Left lung (tissue), 10 donors: ENCODE measurements around the gene TSPEAR. TPM values are rescaled to one million over a fixed set of nuclear protein-coding genes. Genes with fewer than 3 reads are reported as not detected.

ENCODE experiments used
- ATAC-seq: fragments of 200-7000 bp; cut with Tn5 transposase; one replicate; pipeline ENCODE4 v1.9.1; 2020; ENCODE audit warnings: moderate library complexity
- DNase-seq, 4 donors: peaks; one replicate each; pipeline ENCODE4 v3.0.0-alpha.2; 2013 to 2020
- H3K27ac ChIP-seq, 2 donors: fragments of 200-600 bp; sonication (generic) in 1 of 2; one replicate each; pipeline versions ENCODE4 v1.5.0 to v1.8.0; 2020 to 2021
- H3K27me3 ChIP-seq, 2 donors: fragments of 200-600 bp; sonication (generic) in 1 of 2; one replicate each; pipeline versions ENCODE4 v1.5.0 to v1.8.0; 2020 to 2021
- H3K36me3 ChIP-seq, 2 donors: fragments of 200-600 bp; sonication (generic) in 1 of 2; one replicate each; pipeline versions ENCODE4 v1.5.0 to v1.8.0; 2020 to 2021
- H3K4me1 ChIP-seq, 2 donors: fragments of 200-600 bp; one replicate each; pipeline ENCODE4 v1.8.0; 2021
- H3K4me3 ChIP-seq, 2 donors: fragments of 200-600 bp; sonication (generic) in 1 of 2; one replicate each; pipeline versions ENCODE4 v1.5.0 to v1.8.0; 2020 to 2021; ENCODE audit warnings: mild to moderate bottlenecking in 1 of 2
- H3K9me3 ChIP-seq, 2 donors: fragments of 200-600 bp; sonication (generic) in 1 of 2; one replicate each; pipeline versions ENCODE4 v1.5.0 to v1.8.0; 2020 to 2021
- intact Hi-C, 2 donors: fragments of 100-400 bp; cut with DNase I; formaldehyde crosslinking; loops; one replicate each; pipeline versions ENCODE4 v1.11.2 to v1.14.2; 2022
- polyA plus RNA-seq, 6 donors: library from polyadenylated mRNA; unstranded; fragments of 120-200 nt; gene quantifications; one replicate each; pipeline ENCODE4 v1.2.1, GENCODE V29; 2013; ENCODE audit not compliant: insufficient read length in 6 of 6
- total RNA-seq, 2 donors: library from RNA; stranded (reverse); fragmentation: NEBNext Ultra II Directional; extraction: Animal tissue kit (Norgen Biotek cat#: 25700); gene quantifications; one replicate each; pipeline ENCODE4 v1.2.1, GENCODE V29; 2021
- TF ChIP-seq, protein P1 (sequence below), 2 donors: fragments of 200-600 bp; sonication (generic) in 1 of 2; IDR thresholded peaks; one replicate each; pipeline versions ENCODE4 v1.5.0 to v1.8.0; 2021; ENCODE audit warnings: antibody characterized with exemption in 2 of 2
- donor health status: DM: no; HTN: yes; CAD: no.
- donor health status: DM: no; HTN: no; CAD: no.

TSPEAR gene
- total and polyA plus RNA-seq, 8 donors: 0.10 to 4.7 (median 3.3) TPM

DNA sequence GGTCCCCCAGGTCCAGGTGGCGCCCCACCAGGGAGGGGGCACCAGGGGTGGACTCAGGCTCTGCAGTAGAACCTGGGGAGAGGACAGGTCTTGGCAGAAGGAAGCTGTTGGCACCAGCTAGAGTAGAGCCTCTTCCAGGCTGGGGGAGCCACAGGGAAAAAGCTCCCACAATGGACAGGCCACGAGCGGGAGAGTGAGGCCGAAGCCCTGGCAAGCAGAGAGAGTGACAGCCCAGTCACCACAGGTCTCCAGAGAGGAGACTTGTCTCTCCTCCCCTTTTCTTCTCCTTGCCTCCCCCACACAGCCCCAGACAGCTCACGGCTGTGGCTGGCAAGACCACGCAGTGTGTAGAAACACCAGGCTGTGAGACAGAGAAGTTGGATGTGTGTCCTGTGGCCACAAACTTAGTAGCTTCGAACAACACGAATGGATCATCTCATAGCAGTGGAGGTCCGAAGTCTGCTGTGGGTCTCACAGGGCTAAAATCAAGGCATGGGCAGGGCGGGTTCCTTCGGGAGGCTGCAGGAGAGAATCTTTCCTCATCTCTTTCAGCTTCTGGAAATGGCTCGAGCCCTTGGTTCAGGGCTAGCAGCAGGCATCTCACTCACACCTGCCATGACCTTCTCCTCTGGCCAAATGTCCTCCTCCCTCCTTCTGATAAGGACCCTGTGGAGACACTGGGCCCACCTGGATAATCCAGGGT lies 60.2 kb downstream of the TSPEAR start:
- no peak for ATAC-seq
- H3K4me1 ChIP-seq: no peaks in the 10 kb centered on the region
- intact Hi-C loops: no loop called here

DNA sequence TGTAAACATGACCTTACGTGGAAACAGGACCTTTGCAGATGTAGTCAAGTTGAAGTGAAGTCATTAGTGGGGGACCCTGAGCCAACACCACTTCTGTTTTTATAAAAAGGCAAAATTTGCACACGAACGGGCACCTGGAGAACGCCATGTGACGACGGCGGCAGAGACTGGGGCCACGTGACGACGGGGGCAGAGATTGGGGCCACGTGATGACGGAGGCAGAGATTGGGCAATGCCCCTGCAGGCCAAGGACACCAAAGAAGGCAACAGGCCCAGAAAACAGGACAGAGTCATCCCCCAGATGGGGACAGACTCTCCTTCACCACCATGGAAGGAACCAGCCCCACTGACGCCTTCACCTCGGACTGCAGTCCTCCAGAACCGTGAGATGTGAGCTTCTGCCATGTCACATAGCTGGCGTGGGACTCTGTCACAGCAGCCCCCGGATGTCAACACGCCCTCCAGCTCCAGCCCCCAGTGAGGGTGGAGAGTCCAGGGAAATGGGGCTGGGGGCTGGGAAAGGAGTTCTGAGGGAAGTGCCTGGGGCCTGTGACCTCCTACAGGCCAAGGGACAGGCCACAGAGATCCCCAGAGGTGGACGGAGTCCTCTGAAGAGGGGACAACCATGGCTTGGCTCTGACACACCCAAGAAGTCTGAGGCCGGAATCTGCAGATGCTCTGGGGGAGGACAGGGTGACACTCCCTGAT lies 61.0 kb downstream of the TSPEAR start:
- intact Hi-C loops: no loop called here
- Histone ChIP-seq H3K4me1 (no peaks in the 10 kb centered on the region), H3K27ac (no peak overlapping the region), H3K36me3 (no peaks in the 10 kb centered on the region), H3K4me3 (no peak overlapping the region), H3K27me3 (peaks cover 0 to 51% of the 10 kb centered on the region in 2 donors), H3K9me3 (peaks cover 0 to under 1% of the 10 kb centered on the region in 2 donors)
- ATAC-seq (no peak), DNase-seq (peak in 1 of 4 donors; percentile 45)
- TF ChIP-seq, protein P1, sequence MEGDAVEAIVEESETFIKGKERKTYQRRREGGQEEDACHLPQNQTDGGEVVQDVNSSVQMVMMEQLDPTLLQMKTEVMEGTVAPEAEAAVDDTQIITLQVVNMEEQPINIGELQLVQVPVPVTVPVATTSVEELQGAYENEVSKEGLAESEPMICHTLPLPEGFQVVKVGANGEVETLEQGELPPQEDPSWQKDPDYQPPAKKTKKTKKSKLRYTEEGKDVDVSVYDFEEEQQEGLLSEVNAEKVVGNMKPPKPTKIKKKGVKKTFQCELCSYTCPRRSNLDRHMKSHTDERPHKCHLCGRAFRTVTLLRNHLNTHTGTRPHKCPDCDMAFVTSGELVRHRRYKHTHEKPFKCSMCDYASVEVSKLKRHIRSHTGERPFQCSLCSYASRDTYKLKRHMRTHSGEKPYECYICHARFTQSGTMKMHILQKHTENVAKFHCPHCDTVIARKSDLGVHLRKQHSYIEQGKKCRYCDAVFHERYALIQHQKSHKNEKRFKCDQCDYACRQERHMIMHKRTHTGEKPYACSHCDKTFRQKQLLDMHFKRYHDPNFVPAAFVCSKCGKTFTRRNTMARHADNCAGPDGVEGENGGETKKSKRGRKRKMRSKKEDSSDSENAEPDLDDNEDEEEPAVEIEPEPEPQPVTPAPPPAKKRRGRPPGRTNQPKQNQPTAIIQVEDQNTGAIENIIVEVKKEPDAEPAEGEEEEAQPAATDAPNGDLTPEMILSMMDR (IDR thresholded peaks at IDR 0.05): no peak

More for the DNA sequence above, 60.2 kb downstream of the TSPEAR start:
- Histone ChIP-seq H3K9me3 (no peaks in the 10 kb centered on the region), H3K4me3 (no peak overlapping the region), H3K27ac (no peak overlapping the region), H3K27me3 (peaks cover 0 to 51% of the 10 kb centered on the region in 2 donors), H3K36me3 (no peaks in the 10 kb centered on the region)
- no peak for DNase-seq
- TF ChIP-seq, protein P1 (IDR thresholded peaks at IDR 0.05): no peak

DNA sequence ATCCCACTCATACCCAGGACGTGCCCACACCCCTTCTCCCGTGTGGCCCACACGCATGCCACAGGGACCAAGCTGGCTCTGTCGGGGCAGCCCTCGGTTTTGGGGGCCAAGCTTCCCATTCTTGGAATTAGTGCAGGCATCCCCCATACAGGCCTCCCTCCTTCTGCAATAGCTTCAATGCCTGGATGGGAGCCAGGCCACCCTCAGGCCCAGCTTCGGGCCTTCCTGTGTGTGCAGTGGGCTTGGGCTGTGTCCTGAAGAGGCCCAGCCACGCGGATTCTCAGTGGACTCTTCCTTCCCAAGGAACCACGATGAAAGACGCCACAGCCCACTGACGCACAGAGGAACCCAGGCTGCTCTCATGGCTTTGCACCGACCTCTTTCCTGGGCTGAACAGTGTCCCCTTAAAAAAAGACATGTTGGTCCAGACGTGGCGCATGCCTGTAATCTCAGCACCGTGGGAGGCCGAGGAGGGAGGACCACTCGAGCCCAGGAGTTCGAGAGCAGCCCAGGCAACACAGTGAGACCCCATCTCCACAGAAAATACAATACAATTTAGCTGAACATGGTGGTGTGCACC lies 61.8 kb downstream of the TSPEAR start:
- Histone ChIP-seq H3K27me3 (peaks cover 0 to 49% of the 10 kb centered on the region in 2 donors), H3K36me3 (no peaks in the 10 kb centered on the region), H3K4me1 (no peaks in the 10 kb centered on the region), H3K27ac (no peak overlapping the region), H3K4me3 (no peak overlapping the region), H3K9me3 (peaks cover 0 to 7% of the 10 kb centered on the region in 2 donors)
- ATAC-seq: no peak
- TF ChIP-seq, protein P1 (IDR thresholded peaks at IDR 0.05): no peak
- intact Hi-C loops: no loop called here
- DNase-seq: peak in 2 of 4 donors; percentile 22 to 41

DNA sequence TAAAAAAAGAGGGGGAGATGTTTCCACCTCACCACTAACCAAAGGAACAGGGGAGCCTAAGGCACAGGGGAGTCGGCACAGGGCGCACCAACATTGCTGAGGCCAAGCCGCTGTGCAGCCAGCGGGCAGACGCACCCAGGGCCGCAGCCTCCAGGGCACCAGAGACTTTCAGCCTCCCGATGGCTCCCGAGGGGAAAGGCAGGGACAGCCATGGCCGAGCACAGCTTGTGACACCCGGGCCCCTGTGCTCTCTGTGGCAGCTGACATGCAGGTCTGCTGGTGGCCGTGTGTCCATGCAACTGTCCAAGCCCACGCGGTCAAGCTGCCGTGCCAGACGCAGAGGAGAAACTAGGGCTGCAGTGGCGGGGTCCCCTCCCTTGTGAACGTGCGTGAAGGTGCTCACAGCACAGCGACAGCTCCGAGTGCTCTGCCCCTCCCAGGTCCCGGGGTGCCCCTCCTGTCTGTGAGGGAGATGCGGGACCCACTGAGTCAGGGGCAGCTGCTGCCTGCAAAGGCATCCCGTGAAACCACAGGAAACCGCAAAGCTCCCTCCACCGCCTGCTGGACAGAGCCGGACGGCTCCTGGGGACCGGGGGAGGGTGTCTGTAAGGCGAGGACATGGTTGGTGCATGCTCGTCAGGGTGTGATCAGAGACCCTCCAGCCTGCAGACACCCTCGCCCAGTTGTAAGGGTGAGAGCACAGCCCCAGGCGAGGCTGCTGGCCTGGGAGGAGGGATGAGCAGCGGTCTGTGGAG lies 62.6 kb downstream of the TSPEAR start:
- TF ChIP-seq, protein P1 (IDR thresholded peaks at IDR 0.05): no peak
- no peak overlapping the region for H3K27ac ChIP-seq
- peaks cover 0 to 14% of the 10 kb centered on the region in 2 donors for H3K9me3 ChIP-seq
- ATAC-seq (no peak), DNase-seq (peak in 1 of 4 donors; percentile 64)
- peaks cover 0 to 41% of the 10 kb centered on the region in 2 donors for H3K27me3 ChIP-seq
- H3K4me1 ChIP-seq: no peaks in the 10 kb centered on the region
- no peaks in the 10 kb centered on the region for H3K36me3 ChIP-seq
- intact Hi-C loops: no loop called here
- no peak overlapping the region for H3K4me3 ChIP-seq
